A673 (cell line): ENCODE data around the gene MRPL58. TPM values are rescaled to one million over a fixed set of nuclear protein-coding genes. Genes with fewer than 3 reads are reported as not detected.

Source experiments
- BruUV-seq: library from RNA; stranded (reverse); fragments of 400-500 nt; replicated peaks from 2 replicates; lab custom pipeline; 2021; lab: Mats Ljungman, UMichigan
- CTCF ChIA-PET: fragments of 300-600 bp; sonication (Branson Sonifier 250); formaldehyde crosslinking; loops from one replicate; lab custom pipeline; 2022; ENCODE audit warnings: antibody characterized with exemption; lab: Charles Lee
- POLR2A ChIA-PET: fragments of 300-600 bp; sonication (Branson Sonifier 250); formaldehyde crosslinking; loops from one replicate; lab custom pipeline; 2022; ENCODE audit warnings: antibody characterized with exemption; ENCODE audit not compliant: low non-redundant PET; lab: Charles Lee
- DNase-seq: peaks from one replicate; pipeline ENCODE4 v3.0.0-alpha.2; 2015; ENCODE audit warnings: low spot score
- H3K27ac ChIP-seq: fragments of 200-600 bp; sonication (generic); 2 replicates; pipeline ENCODE4 v1.5.1; 2016; ENCODE audit warnings: mixed run types, low read depth, mild to moderate bottlenecking, mixed read lengths, antibody characterized with exemption, low read length; ENCODE audit not compliant: poor library complexity, severe bottlenecking
- H3K27me3 ChIP-seq: fragments of 200-600 bp; sonication (generic); replicated peaks from 2 replicates; pipeline ENCODE4 v1.6.1; 2017; ENCODE audit warnings: mixed run types, low read depth, mild to moderate bottlenecking, mixed read lengths, antibody characterized with exemption, low read length; ENCODE audit not compliant: insufficient read depth, poor library complexity
- H3K36me3 ChIP-seq: fragments of 200-600 bp; sonication (generic); 2 replicates; pipeline ENCODE4 v1.6.1; 2016; ENCODE audit warnings: mixed run types, mild to moderate bottlenecking, mixed read lengths, antibody characterized with exemption, low read length; ENCODE audit not compliant: insufficient read depth, poor library complexity, severe bottlenecking
- H3K4me1 ChIP-seq: fragments of 200-600 bp; sonication (generic); 2 replicates; pipeline ENCODE4 v1.6.1; 2017; ENCODE audit warnings: mixed run types, mild to moderate bottlenecking, mixed read lengths, antibody characterized with exemption, low read length; ENCODE audit not compliant: insufficient read depth, poor library complexity, severe bottlenecking
- H3K4me3 ChIP-seq: fragments of 200-600 bp; sonication (generic); 2 replicates; pipeline ENCODE4 v1.5.1; 2016; ENCODE audit warnings: low read depth, mixed run types, mild to moderate bottlenecking, mixed read lengths, low read length; ENCODE audit not compliant: poor library complexity, severe bottlenecking
- H3K9me3 ChIP-seq: fragments of 200-600 bp; sonication (generic); 2 replicates; pipeline ENCODE4 v1.6.1; 2016; ENCODE audit warnings: mixed run types, low read depth, mild to moderate bottlenecking, mixed read lengths, antibody characterized with exemption, low read length; ENCODE audit not compliant: poor library complexity, severe bottlenecking
- EZH2 ChIP-seq: fragments of 200-600 bp; sonication (generic); IDR thresholded peaks from 2 replicates; pipeline ENCODE4 v1.6.1; 2017; ENCODE audit warnings: borderline replicate concordance, low read depth, mild to moderate bottlenecking, mixed read lengths, antibody characterized with exemption, low read length; ENCODE audit not compliant: poor library complexity, severe bottlenecking
- intact Hi-C: fragments of 100-400 bp; cut with micrococcal nuclease; formaldehyde crosslinking; loops from one replicate; pipeline ENCODE4 v1.10.0; 2022; ENCODE audit not compliant: unreplicated experiment
- total RNA-seq: library from RNA; stranded (reverse); gene quantifications from 2 replicates; pipeline ENCODE4 v1.2.3, GENCODE V29; 2021
- TF ChIP-seq, protein P1 (sequence below): fragments of 300-800, 200-600 bp; sonication (generic); conservative IDR thresholded peaks from 2 replicates; pipeline ENCODE4 v1.5.1; 2017; ENCODE audit warnings: low read depth, mild to moderate bottlenecking, antibody characterized with exemption, low read length, moderate library complexity, mixed read lengths

The MRPL58 gene
- total RNA-seq, 1 experiment from 2014 or later, result 61.4 TPM

DNA sequence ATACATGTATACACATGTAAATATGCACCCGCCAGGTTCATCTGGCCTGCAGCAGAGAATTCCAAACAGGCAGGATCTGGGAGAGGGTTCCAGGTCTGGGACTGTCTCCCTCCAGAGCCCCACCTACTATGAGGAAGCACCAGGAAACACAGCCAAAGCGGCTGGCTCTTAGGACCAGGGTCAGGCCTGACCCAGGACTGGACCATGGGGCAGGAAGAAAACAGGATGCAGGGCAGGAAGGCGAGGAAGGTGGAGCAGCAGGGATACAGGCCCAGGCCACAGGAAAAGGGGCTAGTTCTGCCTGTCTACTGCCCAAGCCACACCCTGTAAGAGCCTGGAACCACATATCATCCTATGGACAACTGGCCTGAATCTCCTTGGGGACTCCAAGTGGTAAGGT, 42.1 kb upstream of the MRPL58 start:
- Histone ChIP-seq H3K36me3 (no peaks in the 10 kb centered on the region), H3K27ac (no peak overlapping the region), H3K4me3 (no peak overlapping the region), H3K27me3 (peaks cover 5% of the 10 kb centered on the region), H3K9me3 (no peaks in the 10 kb centered on the region), H3K4me1 (no peaks in the 10 kb centered on the region)
- ChIA-PET POLR2A (interaction anchor here (0.6 kb wide), 1 partner anchor 1570 kb away, joined by 5 read pairs; the partner anchor contains the start of gene PRCD), CTCF (interaction anchor here (0.7 to 1.1 kb wide), 2 partner anchors 12 to 236 kb away, joined by 3 read pairs; no protein-coding TSS in a partner anchor)
- TF ChIP-seq, protein P1, sequence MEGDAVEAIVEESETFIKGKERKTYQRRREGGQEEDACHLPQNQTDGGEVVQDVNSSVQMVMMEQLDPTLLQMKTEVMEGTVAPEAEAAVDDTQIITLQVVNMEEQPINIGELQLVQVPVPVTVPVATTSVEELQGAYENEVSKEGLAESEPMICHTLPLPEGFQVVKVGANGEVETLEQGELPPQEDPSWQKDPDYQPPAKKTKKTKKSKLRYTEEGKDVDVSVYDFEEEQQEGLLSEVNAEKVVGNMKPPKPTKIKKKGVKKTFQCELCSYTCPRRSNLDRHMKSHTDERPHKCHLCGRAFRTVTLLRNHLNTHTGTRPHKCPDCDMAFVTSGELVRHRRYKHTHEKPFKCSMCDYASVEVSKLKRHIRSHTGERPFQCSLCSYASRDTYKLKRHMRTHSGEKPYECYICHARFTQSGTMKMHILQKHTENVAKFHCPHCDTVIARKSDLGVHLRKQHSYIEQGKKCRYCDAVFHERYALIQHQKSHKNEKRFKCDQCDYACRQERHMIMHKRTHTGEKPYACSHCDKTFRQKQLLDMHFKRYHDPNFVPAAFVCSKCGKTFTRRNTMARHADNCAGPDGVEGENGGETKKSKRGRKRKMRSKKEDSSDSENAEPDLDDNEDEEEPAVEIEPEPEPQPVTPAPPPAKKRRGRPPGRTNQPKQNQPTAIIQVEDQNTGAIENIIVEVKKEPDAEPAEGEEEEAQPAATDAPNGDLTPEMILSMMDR, result no peak
- no peak for TF ChIP-seq EZH2
- intact Hi-C loops, result no loop called here
- BruUV-seq, result no TSS peak
- no peak for DNase-seq

DNA sequence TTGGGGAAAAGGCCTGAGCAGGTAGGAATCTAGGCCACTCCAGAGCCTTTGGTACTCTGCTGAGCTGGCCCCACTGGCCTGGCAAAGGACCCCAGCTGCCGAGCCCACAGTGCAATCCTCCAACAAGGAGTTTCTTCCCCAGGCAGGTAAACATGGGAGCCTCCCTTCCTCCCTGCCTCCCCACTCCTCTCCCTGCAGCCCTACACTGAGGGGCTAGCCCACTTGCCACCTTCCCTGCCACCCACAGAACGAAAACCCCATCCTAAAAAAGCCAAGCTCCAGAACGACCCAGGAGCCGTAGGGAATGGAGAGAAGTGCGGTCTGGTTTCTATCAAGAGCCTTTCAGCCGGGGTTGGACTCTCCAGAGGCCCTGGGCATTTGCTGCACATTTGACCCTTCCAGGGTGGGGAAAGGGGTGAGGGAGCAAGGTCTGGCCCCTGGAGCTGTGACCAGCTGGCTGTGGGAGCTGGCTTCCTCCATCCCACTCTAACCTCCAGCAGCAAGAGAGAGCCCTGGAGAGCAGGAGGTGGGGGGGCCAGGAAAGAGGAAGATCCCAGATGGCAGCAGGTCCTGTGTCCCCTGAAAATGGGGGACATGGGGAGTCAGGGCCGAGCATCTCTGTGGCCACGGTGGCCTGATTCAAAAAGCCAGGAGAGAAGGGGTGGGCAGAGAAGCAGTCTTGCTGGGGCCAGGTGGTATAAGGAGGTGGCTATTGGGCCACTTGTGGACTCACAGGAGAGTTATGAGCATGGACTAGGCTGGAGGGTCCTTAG, 41.2 kb upstream of the MRPL58 start:
- BruUV-seq, result no TSS peak
- CTCF ChIA-PET, result interaction anchor here (1.1 kb wide), 1 partner anchor 13 kb away, joined by 3 read pairs; no protein-coding TSS in a partner anchor
- DNase-seq, result no peak

DNA sequence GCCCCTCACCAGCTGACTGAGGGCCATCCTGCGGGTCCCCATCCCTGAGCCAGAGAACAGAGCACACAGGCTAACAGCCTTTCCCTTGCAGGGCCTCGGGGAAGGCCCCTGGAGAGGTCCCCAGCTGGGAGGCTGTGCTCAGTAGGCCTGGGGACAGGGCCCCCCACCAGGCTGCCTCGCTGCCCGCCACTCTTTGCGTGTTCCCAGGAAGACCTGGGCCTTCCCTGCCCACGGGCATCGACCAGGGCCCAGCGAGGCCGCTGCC, 40.7 kb upstream of the MRPL58 start:
- Histone ChIP-seq H3K9me3 (no peaks in the 10 kb centered on the region), H3K4me3 (peak overlapping the region; percentile 56), H3K27me3 (peaks cover 5% of the 10 kb centered on the region), H3K4me1 (no peaks in the 10 kb centered on the region), H3K27ac (no peak overlapping the region), H3K36me3 (no peaks in the 10 kb centered on the region)
- no TSS peak for BruUV-seq
- intact Hi-C loops, result no loop called here
- no peak for DNase-seq
- POLR2A ChIA-PET, result interaction anchor here (0.6 kb wide), 1 partner anchor 199 kb away, joined by 3 read pairs; no protein-coding TSS in a partner anchor
- CTCF ChIA-PET, result interaction anchor here (1.2 kb wide), 1 partner anchor 11 kb away, joined by 11 read pairs; no protein-coding TSS in a partner anchor
- TF ChIP-seq, protein P1, result no peak
- no peak for TF ChIP-seq EZH2

More for the DNA sequence above, 41.2 kb upstream of the MRPL58 start:
- intact Hi-C loops, result no loop called here
- POLR2A ChIA-PET, result interaction anchor here (0.6 kb wide), 1 partner anchor 200 kb away, joined by 3 read pairs; no protein-coding TSS in a partner anchor
- no peak for TF ChIP-seq EZH2
- TF ChIP-seq, protein P1, result no peak
- Histone ChIP-seq H3K4me1 (no peaks in the 10 kb centered on the region), H3K4me3 (peak overlapping the region; percentile 56), H3K27me3 (peaks cover 5% of the 10 kb centered on the region), H3K9me3 (no peaks in the 10 kb centered on the region), H3K27ac (no peak overlapping the region), H3K36me3 (no peaks in the 10 kb centered on the region)
